BJ (cell line): ENCODE measurements around the gene ILF3. TPM values are rescaled to one million over a fixed set of nuclear protein-coding genes. Genes with fewer than 3 reads are reported as not detected.
A peak's percentile ranks its signal among the peaks of the same experiment; 100 is the strongest.

ENCODE experiments used
- CTCF ChIA-PET: fragments of 350-600 bp; formaldehyde crosslinking; extraction: SDS; loops from one replicate; lab custom pipeline; 2021; ENCODE audit warnings: antibody characterized with exemption, inconsistent platforms; lab: Yijun Ruan, JAX
- POLR2A ChIA-PET: fragments of 300-600 bp; sonication (Branson Sonifier 250); formaldehyde crosslinking; extraction: SDS; loops from one replicate; lab custom pipeline; 2021; ENCODE audit warnings: antibody characterized with exemption; lab: Charles Lee
- DNase-seq: peaks from one replicate; pipeline ENCODE4 v3.0.0-alpha.2; 2011; ENCODE audit warnings: low read depth
- H3K27me3 ChIP-seq: 2 replicates; pipeline ENCODE4 v1.6.0; 2011; ENCODE audit warnings: low read length; ENCODE audit not compliant: control insufficient read depth, insufficient read depth
- H3K36me3 ChIP-seq: 2 replicates; pipeline ENCODE4 v1.5.1; 2011; ENCODE audit warnings: low read length; ENCODE audit not compliant: control insufficient read depth, insufficient read depth
- H3K4me3 ChIP-seq: 2 replicates; pipeline ENCODE4 v1.5.1; 2011; ENCODE audit warnings: low read depth, mild to moderate bottlenecking, control low read depth, low read length
- CTCF ChIP-seq: IDR thresholded peaks from 2 replicates; pipeline ENCODE4 v1.5.1; 2011; ENCODE audit warnings: low read depth, mild to moderate bottlenecking, control low read depth, inconsistent platforms, low read length, moderate library complexity; ENCODE audit not compliant: insufficient read depth
- polyA plus RNA-seq: library from polyadenylated mRNA; depleted of rRNA; stranded (reverse); fragments of >200 nt; gene quantifications from 2 replicates; pipeline ENCODE4 v1.2.3, GENCODE V29; 2011

The ILF3 gene
- polyA plus RNA-seq, 1 experiment: 148 TPM

- CTCF ChIA-PET: interaction anchor here (0.8 kb wide), 1 partner anchor 23 kb away, joined by 5 read pairs; no protein-coding TSS in a partner anchor
- no peak for TF ChIP-seq CTCF
- POLR2A ChIA-PET: no interaction called here
- H3K27me3 ChIP-seq: no peaks in the 10 kb centered on the region
- H3K36me3 ChIP-seq: no peaks in the 10 kb centered on the region; the same call in 1 of the 2 replicates
- no peak for DNase-seq
- no peak overlapping the region for H3K4me3 ChIP-seq
These were observed 38.6 kb upstream of the ILF3 start for GRCh38 chr19:10615429-10616023.

GRCh38 chr19:10617409-10618121 lies 36.6 kb upstream of the ILF3 start:
- H3K36me3 ChIP-seq: no peaks in the 10 kb centered on the region; the same call in 1 of the 2 replicates
- ChIA-PET POLR2A (interaction anchor here (0.6 to 0.7 kb wide), 3 partner anchors 9 to 247 kb away, joined by 3 to 9 read pairs (median 8); no protein-coding TSS in a partner anchor), CTCF (interaction anchor here (0.9 to 2.7 kb wide), 5 partner anchors 27 to 82 kb away, joined by 3 to 10 read pairs (median 4); no protein-coding TSS in a partner anchor)
- TF ChIP-seq CTCF: no peak
- no peak overlapping the region for H3K4me3 ChIP-seq
- no peaks in the 10 kb centered on the region for H3K27me3 ChIP-seq
- DNase-seq: peak; percentile 81

GRCh38 chr19:10618846-10619245 lies 35.3 kb upstream of the ILF3 start:
- DNase-seq: no peak
- no peak overlapping the region for H3K4me3 ChIP-seq
- ChIA-PET POLR2A (no interaction called here), CTCF (interaction anchor here (1.2 to 2.7 kb wide), 3 partner anchors 26 to 38 kb away, joined by 5 to 10 read pairs (median 6); no protein-coding TSS in a partner anchor)
- H3K27me3 ChIP-seq: no peaks in the 10 kb centered on the region
- TF ChIP-seq CTCF: no peak
- H3K36me3 ChIP-seq: no peaks in the 10 kb centered on the region; the same call in 1 of the 2 replicates

GRCh38 chr19:10620786-10621185 lies 33.4 kb upstream of the ILF3 start:
- no peak for TF ChIP-seq CTCF
- no peaks in the 10 kb centered on the region; the same call in 1 of the 2 replicates for H3K36me3 ChIP-seq
- ChIA-PET POLR2A (no interaction called here), CTCF (interaction anchor here (1.8 to 2.2 kb wide), 3 partner anchors 23 to 40 kb away, joined by 5 to 14 read pairs (median 6); no protein-coding TSS in a partner anchor)
- DNase-seq: no peak
- no peaks in the 10 kb centered on the region for H3K27me3 ChIP-seq
- H3K4me3 ChIP-seq: no peak overlapping the region

GRCh38 chr19:10621966-10622365 lies 32.2 kb upstream of the ILF3 start:
- H3K27me3 ChIP-seq: no peaks in the 10 kb centered on the region
- CTCF ChIA-PET: interaction anchor here (1.3 to 2.2 kb wide), 3 partner anchors 22 to 49 kb away, joined by 3 to 14 read pairs (median 5); no protein-coding TSS in a partner anchor
- no peak for TF ChIP-seq CTCF
- H3K36me3 ChIP-seq: no peaks in the 10 kb centered on the region; the same call in 1 of the 2 replicates
- no peak overlapping the region for H3K4me3 ChIP-seq
- no peak for DNase-seq
- POLR2A ChIA-PET: no interaction called here
